Transverse colon (tissue), 4 donors: ENCODE results near the gene PPP6C. TPM values are rescaled to one million over a fixed set of nuclear protein-coding genes. Genes with fewer than 3 reads are reported as not detected.
"Not testable (repeated sequence)": the region's sequence is repeated elsewhere in the genome, so short reads cannot be mapped to it uniquely, and the experiment has no call there.

ENCODE experiments used
- DNase-seq: peaks from one replicate; pipeline ENCODE4 v3.0.0-alpha.2; 2019
- H3K27ac ChIP-seq, 4 donors: fragments of 200-600 bp; sonication (generic); 2 replicates each; pipeline ENCODE4 v1.5.1; 2016 to 2018; ENCODE audit warnings: inconsistent platforms in 4 of 4
- H3K27me3 ChIP-seq: fragments of 200-600 bp; sonication (generic); 2 replicates; pipeline ENCODE4 v1.5.1; 2017; ENCODE audit warnings: inconsistent platforms
- H3K36me3 ChIP-seq, 4 donors: fragments of 200-600 bp; sonication (generic); 2 replicates each; pipeline ENCODE4 v1.5.1; 2017 to 2019; ENCODE audit warnings: inconsistent platforms in 4 of 4
- H3K4me1 ChIP-seq, 4 donors: fragments of 200-600 bp; sonication (generic); 2 replicates each; pipeline ENCODE4 v1.5.1; 2017 to 2020; ENCODE audit warnings: inconsistent platforms in 4 of 4
- H3K4me3 ChIP-seq, 4 donors: fragments of 200-600 bp; sonication (generic); 1 replicate in 1 of 4; 2 replicates in 3 of 4; pipeline versions ENCODE4 v1.5.1 to v1.6.1; 2017 to 2019; ENCODE audit warnings: inconsistent platforms in 4 of 4
- H3K9me3 ChIP-seq, 2 donors: fragments of 200-600 bp; sonication (generic); 2 replicates each; pipeline ENCODE4 v1.5.1; 2017 to 2019; ENCODE audit warnings: inconsistent platforms in 2 of 2
- CTCF ChIP-seq, 5 experiments: fragments of 200-600 bp in 3 of 5; fragments of 450-650 bp in 2 of 5; sonication (generic) in 3 of 5; IDR thresholded peaks; 1 replicate in 2 of 5; 2 replicates in 3 of 5; pipeline ENCODE4 v1.5.1; 2016 to 2017; ENCODE audit warnings: antibody characterized with exemption in 5 of 5, inconsistent platforms in 3 of 5, mild to moderate bottlenecking in 2 of 5, moderate library complexity in 1 of 5
- EP300 ChIP-seq: sonication (generic); formaldehyde crosslinking; IDR thresholded peaks from one replicate; pipeline ENCODE4 v1.6.1; 2017; ENCODE audit warnings: antibody characterized with exemption, low read depth
- POLR2A ChIP-seq: fragments of 450-650 bp; IDR thresholded peaks from one replicate; pipeline ENCODE4 v1.6.1; 2016; ENCODE audit warnings: antibody characterized with exemption, mild to moderate bottlenecking, moderate library complexity
- POLR2AphosphoS5 ChIP-seq, 3 donors: sonication (generic); formaldehyde crosslinking; IDR thresholded peaks; one replicate each; pipeline ENCODE4 v1.6.1; 2016; ENCODE audit warnings: antibody characterized with exemption in 3 of 3
- WGBS, 2 donors: methylation state at CpG; one replicate each; pipeline ENCODE4 v1.1.5; 2018; ENCODE audit warnings: low coverage in 1 of 2; 5-methylcytosine and 5-hydroxymethylcytosine counted together
- in situ Hi-C, 4 donors: fragments of 200-750 bp; cut with MboI; loops; one replicate each; pipeline versions ENCODE4 v1.15.0 to v1.15.1; 2017; ENCODE audit warnings: low sequenced_read_pairs in 3 of 4, low pct_ligation_motif_present in 1 of 4, low pct_unique_long_range_greater_than_20kb in 1 of 4
- intact Hi-C: fragments of 100-400 bp; cut with DNase I; formaldehyde crosslinking; loops from one replicate; pipeline ENCODE4 v1.15.1; 2023; ENCODE audit warnings: low total_unique reads
- total RNA-seq, 4 donors: library from RNA; depleted of rRNA; stranded (reverse); fragments of >200 nt; gene quantifications; one replicate each; pipeline ENCODE4 v1.1.0, GENCODE V29; 2016

PPP6C gene
- total RNA-seq, 4 donors from 2014 or later: 15.1 to 34.7 (median 29.9) TPM

- peaks cover 0 to 18% (median 15%) of the 10 kb centered on the region in 4 donors for H3K4me1 ChIP-seq
- intact Hi-C loops: loop anchor here (10.0 kb wide), 1 partner anchor 1646 kb away; no protein-coding TSS in a partner anchor
These were observed 10.8 kb upstream of the PPP6C start, which contains the start of gene RABEPK for GRCh38 chr9:125200216-125201047. RABEPK (plus strand) TSS chr9:125200542; CDS start chr9:125203014, 2,472 bp downstream.

GRCh38 chr9:125195591-125195990, 6.0 kb upstream of the PPP6C start:
- WGBS, 2 donors: 60 to 80% methylated on average over 1 of the region's 1 CpG
- DNase-seq, H3K27me3 ChIP-seq, in situ Hi-C loops, H3K4me3 ChIP-seq, H3K27ac ChIP-seq, H3K36me3 ChIP-seq, intact Hi-C loops, H3K9me3 ChIP-seq: not testable (repeated sequence)
- H3K4me1 ChIP-seq: peaks cover 6 to 13% (median 10%) of the 10 kb centered on the region in 4 donors

More at GRCh38 chr9:125200216-125201047, 10.8 kb upstream of the PPP6C start, which contains the start of gene RABEPK:
- H3K36me3 ChIP-seq: no peaks in the 10 kb centered on the region
- H3K9me3 ChIP-seq: no peaks in the 10 kb centered on the region
- 0 to 1% methylated on average over 2 to 44 of the region's 51 CpGs for WGBS, 2 donors
- TF ChIP-seq CTCF (IDR thresholded peaks at IDR 0.05): no peak
- no peak for TF ChIP-seq EP300
- peak; percentile 94 to 96 (median 96) for TF ChIP-seq POLR2AphosphoS5 (IDR thresholded peaks at IDR 0.05)
- TF ChIP-seq POLR2A: peak; percentile 93
- in situ Hi-C loops: no loop called here
- H3K27ac ChIP-seq: peak within 1 kb of the TSS; percentile 89 to 99 (median 95)
- peak within 1 kb of the TSS; percentile 52 to 77 (median 62) for H3K4me3 ChIP-seq
- DNase-seq: peak; percentile 95
- H3K27me3 ChIP-seq: no peaks in the 10 kb centered on the region

GRCh38 chr9:125194466-125194865, 4.9 kb upstream of the PPP6C start:
- H3K27ac ChIP-seq, intact Hi-C loops, H3K27me3 ChIP-seq, DNase-seq, in situ Hi-C loops, H3K36me3 ChIP-seq, H3K9me3 ChIP-seq, H3K4me3 ChIP-seq: not testable (repeated sequence)
- peaks cover 9 to 17% (median 11%) of the 10 kb centered on the region in 4 donors for H3K4me1 ChIP-seq
- WGBS, 2 donors: 92 to 100% methylated on average over 1 to 5 of the region's 5 CpGs

GRCh38 chr9:125190361-125190801, 778 bp upstream of the PPP6C start:
- Histone ChIP-seq H3K4me1 (peaks cover 16 to 37% (median 21%) of the 10 kb centered on the region in 4 donors), H3K36me3 (no peaks in the 10 kb centered on the region), H3K4me3 (peak overlapping the region; percentile 87 to 100 (median 94)), H3K9me3 (no peaks in the 10 kb centered on the region), H3K27ac (peak overlapping the region; percentile 94 to 99 (median 96)), H3K27me3 (no peaks in the 10 kb centered on the region)
- in situ Hi-C loops (no loop called here), intact Hi-C loops (loop anchor here (1.0 kb wide), 1 partner anchor 249 kb away; the partner anchor contains the start of gene GOLGA1)
- no peak for TF ChIP-seq EP300
- no peak for TF ChIP-seq POLR2A
- TF ChIP-seq CTCF (IDR thresholded peaks at IDR 0.05): no peak
- TF ChIP-seq POLR2AphosphoS5 (IDR thresholded peaks at IDR 0.05): no peak
- no peak for DNase-seq
- WGBS, 2 donors: 25 to 67% methylated on average over 1 to 14 of the region's 14 CpGs

- TF ChIP-seq POLR2A (no peak), CTCF (IDR thresholded peaks at IDR 0.05) (no peak), EP300 (no peak), POLR2AphosphoS5 (IDR thresholded peaks at IDR 0.05) (no peak)
- intact Hi-C loops: no loop called here
- H3K4me1 ChIP-seq: peaks cover 16 to 44% (median 25%) of the 10 kb centered on the region in 4 donors
- H3K36me3 ChIP-seq: no peaks in the 10 kb centered on the region
- DNase-seq: peak; percentile 37
- H3K9me3 ChIP-seq: no peaks in the 10 kb centered on the region
- in situ Hi-C loops: no loop called here
- H3K27me3 ChIP-seq: no peaks in the 10 kb centered on the region
- WGBS, 2 donors: 0 to 2% methylated on average over 6 to 23 of the region's 26 CpGs
- peak overlapping the region; percentile 87 to 100 (median 94) for H3K4me3 ChIP-seq
- H3K27ac ChIP-seq: peak overlapping the region; percentile 94 to 99 (median 96)
These were observed 617 bp downstream of the PPP6C start for GRCh38 chr9:125189011-125189360.
